Fibroblast of mammary gland (primary cell): ENCODE data around the gene SH3GL2.

Source experiments
- DNase-seq: peaks from one replicate; pipeline ENCODE4 v3.0.0-alpha.2; 2010; ENCODE audit warnings: low read depth
- H3K4me3 ChIP-seq: 2 replicates; pipeline ENCODE4 v1.5.1; 2011; ENCODE audit warnings: low read depth, mild to moderate bottlenecking, low read length, moderate library complexity; ENCODE audit not compliant: control insufficient read depth
- CTCF ChIP-seq: conservative IDR thresholded peaks from 2 replicates; pipeline ENCODE4 v1.5.1; 2011; ENCODE audit warnings: low read depth, low read length, inconsistent platforms; ENCODE audit not compliant: control insufficient read depth, insufficient read depth

The SH3GL2 gene

GRCh38 chr9:17627641-17628040 lies 48.8 kb downstream of the SH3GL2 start:
- no peak for TF ChIP-seq CTCF
- DNase-seq: no peak
- H3K4me3 ChIP-seq: no peak overlapping the region

- TF ChIP-seq CTCF: no peak
- H3K4me3 ChIP-seq: no peak overlapping the region
- no peak for DNase-seq
These were observed 49.8 kb downstream of the SH3GL2 start for GRCh38 chr9:17628624-17629023.

GRCh38 chr9:17630531-17630949 lies 51.7 kb downstream of the SH3GL2 start:
- no peak for DNase-seq
- no peak overlapping the region for H3K4me3 ChIP-seq
- no peak for TF ChIP-seq CTCF

GRCh38 chr9:17631396-17631795 lies 52.5 kb downstream of the SH3GL2 start:
- TF ChIP-seq CTCF: no peak

GRCh38 chr9:17632994-17633393 lies 54.1 kb downstream of the SH3GL2 start:
- no peak for TF ChIP-seq CTCF
- DNase-seq: no peak
- no peak overlapping the region for H3K4me3 ChIP-seq

More at GRCh38 chr9:17631396-17631795, 52.5 kb downstream of the SH3GL2 start:
- no peak for DNase-seq
- H3K4me3 ChIP-seq: no peak overlapping the region

GRCh38 chr9:17635115-17635890 lies 56.4 kb downstream of the SH3GL2 start:
- H3K4me3 ChIP-seq: no peak overlapping the region
- DNase-seq: no peak
- no peak for TF ChIP-seq CTCF
